Measurements from ENCODE around the gene DYRK1A. TPM values are rescaled to one million over a fixed set of nuclear protein-coding genes. Genes with fewer than 3 reads are reported as not detected.

Gene DYRK1A
- total RNA-seq, 2 donors from 2014 or later: 83.5 to 90.1 TPM

GRCh38 chr21:37489553-37489952 lies 123.0 kb downstream of the DYRK1A start:
- Mint-ChIP-seq H3K27ac (peak overlapping the region in 1 of 2 donors; percentile 9), H3K4me1 (ENCODE audit: low read depth in 2 of 2) (peaks cover 8 to 15% of the 10 kb centered on the region in 2 donors), H3K36me3 (peaks cover 6% of the 10 kb centered on the region), H3K9me3 (no peaks in the 10 kb centered on the region), H3K4me3 (no peak overlapping the region), H3K27me3 (no peaks in the 10 kb centered on the region)
- ATAC-seq: no peak
- no peak for DNase-seq (ENCODE audit: low spot score)

GRCh38 chr21:37490084-37490483 lies 123.5 kb downstream of the DYRK1A start:
- Mint-ChIP-seq H3K9me3 (no peaks in the 10 kb centered on the region), H3K36me3 (peaks cover 6% of the 10 kb centered on the region), H3K27ac (peak overlapping the region in 1 of 2 donors; percentile 9), H3K27me3 (no peaks in the 10 kb centered on the region), H3K4me3 (no peak overlapping the region), H3K4me1 (ENCODE audit: low read depth in 2 of 2) (peaks cover 8 to 12% of the 10 kb centered on the region in 2 donors)
- ATAC-seq: no peak
- no peak for DNase-seq (ENCODE audit: low spot score)

GRCh38 chr21:37496972-37497371 lies 130.4 kb downstream of the DYRK1A start:
- Mint-ChIP-seq H3K27me3 (no peaks in the 10 kb centered on the region), H3K9me3 (no peaks in the 10 kb centered on the region), H3K4me3 (no peak overlapping the region), H3K27ac (no peak overlapping the region), H3K4me1 (ENCODE audit: low read depth in 2 of 2) (peaks cover 12 to 14% of the 10 kb centered on the region in 2 donors), H3K36me3 (peaks cover 11% of the 10 kb centered on the region)
- DNase-seq (ENCODE audit: low spot score): no peak
- no peak for ATAC-seq

GRCh38 chr21:37498664-37499063 lies 132.1 kb downstream of the DYRK1A start:
- no peaks in the 10 kb centered on the region for H3K9me3 Mint-ChIP-seq
- H3K27ac Mint-ChIP-seq: no peak overlapping the region
- peaks cover 17 to 23% of the 10 kb centered on the region in 2 donors for H3K4me1 Mint-ChIP-seq (ENCODE audit: low read depth in 2 of 2)
- H3K36me3 Mint-ChIP-seq: peaks cover 14% of the 10 kb centered on the region
- no peak overlapping the region for H3K4me3 Mint-ChIP-seq
- no peak for DNase-seq (ENCODE audit: low spot score)
- H3K27me3 Mint-ChIP-seq: no peaks in the 10 kb centered on the region
- ATAC-seq: no peak

GRCh38 chr21:37502947-37503346 lies 136.4 kb downstream of the DYRK1A start:
- Mint-ChIP-seq H3K4me3 (no peak overlapping the region), H3K4me1 (ENCODE audit: low read depth in 2 of 2) (peaks cover 16 to 27% of the 10 kb centered on the region in 2 donors), H3K27ac (peak overlapping the region in 1 of 2 donors; percentile 73), H3K9me3 (no peaks in the 10 kb centered on the region), H3K36me3 (peaks cover 14% of the 10 kb centered on the region), H3K27me3 (no peaks in the 10 kb centered on the region)
- ATAC-seq: no peak
- DNase-seq (ENCODE audit: low spot score): no peak

GRCh38 chr21:37503848-37504467 lies 137.4 kb downstream of the DYRK1A start:
- Mint-ChIP-seq H3K4me3 (no peak overlapping the region), H3K36me3 (peaks cover 14% of the 10 kb centered on the region), H3K9me3 (no peaks in the 10 kb centered on the region), H3K4me1 (ENCODE audit: low read depth in 2 of 2) (peaks cover 14 to 27% of the 10 kb centered on the region in 2 donors), H3K27me3 (no peaks in the 10 kb centered on the region), H3K27ac (peak overlapping the region; percentile 34 to 73)
- no peak for ATAC-seq
- DNase-seq (ENCODE audit: low spot score): no peak

- Mint-ChIP-seq H3K36me3 (peaks cover 19% of the 10 kb centered on the region), H3K4me1 (ENCODE audit: low read depth in 2 of 2) (peaks cover 19 to 31% of the 10 kb centered on the region in 2 donors), H3K27ac (no peak overlapping the region), H3K9me3 (no peaks in the 10 kb centered on the region), H3K27me3 (no peaks in the 10 kb centered on the region), H3K4me3 (no peak overlapping the region)
- ATAC-seq: no peak
- DNase-seq (ENCODE audit: low spot score): no peak
These were observed 139.4 kb downstream of the DYRK1A start for GRCh38 chr21:37505963-37506362.

GRCh38 chr21:37507716-37508115 lies 141.1 kb downstream of the DYRK1A start:
- DNase-seq (ENCODE audit: low spot score): no peak
- H3K9me3 Mint-ChIP-seq: no peaks in the 10 kb centered on the region
- no peak overlapping the region for H3K27ac Mint-ChIP-seq
- H3K4me1 Mint-ChIP-seq (ENCODE audit: low read depth in 2 of 2): peaks cover 20 to 25% of the 10 kb centered on the region in 2 donors
- no peak overlapping the region for H3K4me3 Mint-ChIP-seq
- peaks cover 25% of the 10 kb centered on the region for H3K36me3 Mint-ChIP-seq
- ATAC-seq: no peak
- H3K27me3 Mint-ChIP-seq: no peaks in the 10 kb centered on the region

GRCh38 chr21:37508341-37508740 lies 141.8 kb downstream of the DYRK1A start:
- Mint-ChIP-seq H3K27ac (no peak overlapping the region), H3K9me3 (no peaks in the 10 kb centered on the region), H3K36me3 (peaks cover 19% of the 10 kb centered on the region), H3K27me3 (no peaks in the 10 kb centered on the region), H3K4me1 (ENCODE audit: low read depth in 2 of 2) (peaks cover 17 to 18% of the 10 kb centered on the region in 2 donors), H3K4me3 (no peak overlapping the region)
- ATAC-seq (no peak), DNase-seq (ENCODE audit: low spot score) (no peak)

- Mint-ChIP-seq H3K27me3 (no peaks in the 10 kb centered on the region), H3K36me3 (peaks cover 19% of the 10 kb centered on the region), H3K9me3 (no peaks in the 10 kb centered on the region), H3K27ac (peak overlapping the region in 1 of 2 donors; percentile 3), H3K4me1 (ENCODE audit: low read depth in 2 of 2) (peaks cover 9 to 11% of the 10 kb centered on the region in 2 donors), H3K4me3 (no peak overlapping the region)
- no peak for DNase-seq (ENCODE audit: low spot score)
- no peak for ATAC-seq
These were observed 143.3 kb downstream of the DYRK1A start for GRCh38 chr21:37509802-37510393.

- Mint-ChIP-seq H3K27me3 (no peaks in the 10 kb centered on the region), H3K27ac (no peak overlapping the region), H3K9me3 (no peaks in the 10 kb centered on the region), H3K4me1 (ENCODE audit: low read depth in 2 of 2) (peaks cover 9 to 11% of the 10 kb centered on the region in 2 donors), H3K36me3 (peaks cover 19% of the 10 kb centered on the region), H3K4me3 (no peak overlapping the region)
- no peak for ATAC-seq
- no peak for DNase-seq (ENCODE audit: low spot score)
These were observed 145.3 kb downstream of the DYRK1A start for GRCh38 chr21:37511848-37512247.

- DNase-seq (ENCODE audit: low spot score) (no peak), ATAC-seq (no peak)
- Mint-ChIP-seq H3K4me3 (no peak overlapping the region), H3K36me3 (peaks cover 19% of the 10 kb centered on the region), H3K27me3 (no peaks in the 10 kb centered on the region), H3K4me1 (ENCODE audit: low read depth in 2 of 2) (peaks cover 9 to 11% of the 10 kb centered on the region in 2 donors), H3K27ac (peak overlapping the region in 1 of 2 donors; percentile 32), H3K9me3 (no peaks in the 10 kb centered on the region)
These were observed 146.8 kb downstream of the DYRK1A start for GRCh38 chr21:37513383-37513782.

GRCh38 chr21:37514038-37514667 lies 147.6 kb downstream of the DYRK1A start:
- DNase-seq (ENCODE audit: low spot score) (no peak), ATAC-seq (no peak)
- Mint-ChIP-seq H3K9me3 (no peaks in the 10 kb centered on the region), H3K4me1 (ENCODE audit: low read depth in 2 of 2) (peaks cover 9 to 11% of the 10 kb centered on the region in 2 donors), H3K4me3 (no peak overlapping the region), H3K27me3 (no peaks in the 10 kb centered on the region), H3K27ac (no peak overlapping the region), H3K36me3 (peaks cover 19% of the 10 kb centered on the region)

GRCh38 chr21:37516998-37517397 lies 150.4 kb downstream of the DYRK1A start:
- no peak for ATAC-seq
- Mint-ChIP-seq H3K4me3 (no peak overlapping the region), H3K27me3 (no peaks in the 10 kb centered on the region), H3K9me3 (no peaks in the 10 kb centered on the region), H3K36me3 (peaks cover 4% of the 10 kb centered on the region), H3K4me1 (ENCODE audit: low read depth in 2 of 2) (peaks cover 7 to 11% of the 10 kb centered on the region in 2 donors), H3K27ac (no peak overlapping the region)
- DNase-seq (ENCODE audit: low spot score): no peak
